Neural progenitor cell (in vitro differentiated cells): Measurements from ENCODE around the gene ALPK1. TPM values are rescaled to one million over a fixed set of nuclear protein-coding genes. Genes with fewer than 3 reads are reported as not detected.

Source experiments
- DNase-seq: peaks from one replicate; pipeline ENCODE4 v3.0.0-alpha.2; 2016; ENCODE audit warnings: low spot score
- H2AFZ ChIP-seq: fragments of 200-600 bp; sonication (generic); replicated peaks from 2 replicates; pipeline ENCODE4 v1.6.1; 2016; ENCODE audit warnings: antibody characterized with exemption
- H3F3A ChIP-seq: fragments of 200-600 bp; sonication (generic); 2 replicates; pipeline ENCODE4 v1.6.1; 2016; ENCODE audit warnings: antibody characterized with exemption, low read depth
- H3K27ac ChIP-seq: fragments of 200-600 bp; sonication (generic); 2 replicates; pipeline ENCODE4 v1.5.1; 2016; ENCODE audit warnings: mild to moderate bottlenecking
- H3K27me3 ChIP-seq: fragments of 200-600 bp; sonication (generic); 2 replicates; pipeline ENCODE4 v1.6.1; 2016; ENCODE audit warnings: mild to moderate bottlenecking, moderate library complexity
- H3K36me3 ChIP-seq: fragments of 200-600 bp; sonication (generic); 2 replicates; pipeline ENCODE4 v1.5.1; 2016
- H3K4me1 ChIP-seq: fragments of 200-600 bp; sonication (generic); 2 replicates; pipeline ENCODE4 v1.6.1; 2016; ENCODE audit warnings: mixed run types
- H3K4me2 ChIP-seq: fragments of 200-600 bp; sonication (generic); 2 replicates; pipeline ENCODE4 v1.6.1; 2016
- H3K4me3 ChIP-seq: fragments of 200-600 bp; sonication (generic); 2 replicates; pipeline ENCODE4 v1.5.1; 2016
- H3K79me2 ChIP-seq: fragments of 200-600 bp; sonication (generic); 2 replicates; pipeline ENCODE4 v1.6.1; 2016; ENCODE audit warnings: low read depth
- H3K9ac ChIP-seq: fragments of 200-600 bp; sonication (generic); 2 replicates; pipeline ENCODE4 v1.6.1; 2016
- H3K9me3 ChIP-seq: fragments of 200-600 bp; sonication (generic); 2 replicates; pipeline ENCODE4 v1.5.1; 2016; ENCODE audit warnings: low read depth
- H4K20me1 ChIP-seq: fragments of 200-600 bp; sonication (generic); 2 replicates; pipeline ENCODE4 v1.6.1; 2016; ENCODE audit warnings: low read depth
- H3K27ac Mint-ChIP-seq: 3 replicates; pipeline ENCODE4 v1.8.0; 2021; ENCODE audit warnings: mixed read lengths
- H3K27me3 Mint-ChIP-seq: 2 replicates; pipeline ENCODE4 v1.8.0; 2022; ENCODE audit warnings: low read depth, mild to moderate bottlenecking, inconsistent platforms, moderate library complexity, mixed read lengths; ENCODE audit not compliant: insufficient read depth
- H3K36me3 Mint-ChIP-seq: 3 replicates; pipeline ENCODE4 v1.8.0; 2021; ENCODE audit warnings: mixed read lengths
- H3K4me1 Mint-ChIP-seq: 3 replicates; pipeline ENCODE4 v1.8.0; 2021; ENCODE audit warnings: mixed read lengths
- H3K4me3 Mint-ChIP-seq: 3 replicates; pipeline ENCODE4 v1.8.0; 2021; ENCODE audit warnings: mild to moderate bottlenecking, moderate library complexity, mixed read lengths
- H3K9me3 Mint-ChIP-seq: 3 replicates; pipeline ENCODE4 v1.8.0; 2020; ENCODE audit warnings: mixed read lengths
- EZH2 ChIP-seq: fragments of 200-600 bp; sonication (generic); IDR thresholded peaks from 2 replicates; pipeline ENCODE4 v1.6.1; 2017; ENCODE audit warnings: antibody characterized with exemption, mild to moderate bottlenecking, moderate library complexity
- EZH2phosphoT487 ChIP-seq: fragments of 200-600 bp; sonication (generic); IDR thresholded peaks from 2 replicates; pipeline ENCODE4 v1.6.1; 2017; ENCODE audit warnings: antibody characterized with exemption
- total RNA-seq: library from RNA; depleted of rRNA; stranded (reverse); fragments of >200 nt; gene quantifications from 2 replicates; pipeline ENCODE4 v1.2.3, GENCODE V29; 2015; ENCODE audit warnings: low replicate concordance
- TF ChIP-seq, protein P1 (sequence below): fragments of 200-600 bp; sonication (generic); IDR thresholded peaks from 2 replicates; pipeline ENCODE4 v1.5.1; 2017; ENCODE audit warnings: antibody characterized with exemption, mild to moderate bottlenecking

The ALPK1 gene
- total RNA-seq, 1 donor from 2014 or later: 0.41 TPM

DNA sequence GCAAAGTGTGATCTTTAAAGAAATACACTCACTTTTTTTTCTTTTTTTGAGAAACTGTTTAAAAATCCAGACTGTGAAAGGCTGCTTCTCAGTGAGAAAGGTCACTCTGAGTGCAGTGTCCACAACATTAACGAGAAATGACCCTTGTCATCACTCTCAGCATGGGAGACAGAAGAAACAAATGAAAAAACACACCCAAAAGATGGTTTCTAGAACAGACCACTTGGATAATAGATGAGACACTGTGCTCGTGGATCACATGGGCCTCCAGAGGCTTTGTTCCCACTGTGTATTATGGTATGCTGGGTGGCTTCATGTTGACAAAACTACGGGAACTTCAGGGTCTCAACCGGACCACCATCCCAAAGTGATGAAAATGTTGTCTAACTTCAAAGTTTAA, 153.9 kb downstream of the ALPK1 start:
- no peak overlapping the region for H3K4me3 Mint-ChIP-seq
- Histone ChIP-seq H2AFZ (no peak overlapping the region), H3K27ac (no peak overlapping the region), H3F3A (peaks cover 24% of the 10 kb centered on the region), H4K20me1 (no peaks in the 10 kb centered on the region), H3K9me3 (no peaks in the 10 kb centered on the region), H3K27me3 (peaks cover 4% of the 10 kb centered on the region), H3K79me2 (no peaks in the 10 kb centered on the region), H3K36me3 (no peaks in the 10 kb centered on the region), H3K4me1 (peaks cover 65% of the 10 kb centered on the region), H3K4me2 (peak overlapping the region; percentile 31), H3K9ac (no peak overlapping the region), H3K4me3 (no peak overlapping the region)
- peaks cover 13% of the 10 kb centered on the region for H3K27me3 Mint-ChIP-seq
- DNase-seq: no peak
- no peak for TF ChIP-seq EZH2phosphoT487
- TF ChIP-seq, protein P1, sequence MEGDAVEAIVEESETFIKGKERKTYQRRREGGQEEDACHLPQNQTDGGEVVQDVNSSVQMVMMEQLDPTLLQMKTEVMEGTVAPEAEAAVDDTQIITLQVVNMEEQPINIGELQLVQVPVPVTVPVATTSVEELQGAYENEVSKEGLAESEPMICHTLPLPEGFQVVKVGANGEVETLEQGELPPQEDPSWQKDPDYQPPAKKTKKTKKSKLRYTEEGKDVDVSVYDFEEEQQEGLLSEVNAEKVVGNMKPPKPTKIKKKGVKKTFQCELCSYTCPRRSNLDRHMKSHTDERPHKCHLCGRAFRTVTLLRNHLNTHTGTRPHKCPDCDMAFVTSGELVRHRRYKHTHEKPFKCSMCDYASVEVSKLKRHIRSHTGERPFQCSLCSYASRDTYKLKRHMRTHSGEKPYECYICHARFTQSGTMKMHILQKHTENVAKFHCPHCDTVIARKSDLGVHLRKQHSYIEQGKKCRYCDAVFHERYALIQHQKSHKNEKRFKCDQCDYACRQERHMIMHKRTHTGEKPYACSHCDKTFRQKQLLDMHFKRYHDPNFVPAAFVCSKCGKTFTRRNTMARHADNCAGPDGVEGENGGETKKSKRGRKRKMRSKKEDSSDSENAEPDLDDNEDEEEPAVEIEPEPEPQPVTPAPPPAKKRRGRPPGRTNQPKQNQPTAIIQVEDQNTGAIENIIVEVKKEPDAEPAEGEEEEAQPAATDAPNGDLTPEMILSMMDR: no peak
- TF ChIP-seq EZH2: no peak
- no peak overlapping the region for H3K27ac Mint-ChIP-seq
- H3K4me1 Mint-ChIP-seq: peaks cover 26% of the 10 kb centered on the region
- peaks cover 6% of the 10 kb centered on the region for H3K9me3 Mint-ChIP-seq
- H3K36me3 Mint-ChIP-seq: no peaks in the 10 kb centered on the region

DNA sequence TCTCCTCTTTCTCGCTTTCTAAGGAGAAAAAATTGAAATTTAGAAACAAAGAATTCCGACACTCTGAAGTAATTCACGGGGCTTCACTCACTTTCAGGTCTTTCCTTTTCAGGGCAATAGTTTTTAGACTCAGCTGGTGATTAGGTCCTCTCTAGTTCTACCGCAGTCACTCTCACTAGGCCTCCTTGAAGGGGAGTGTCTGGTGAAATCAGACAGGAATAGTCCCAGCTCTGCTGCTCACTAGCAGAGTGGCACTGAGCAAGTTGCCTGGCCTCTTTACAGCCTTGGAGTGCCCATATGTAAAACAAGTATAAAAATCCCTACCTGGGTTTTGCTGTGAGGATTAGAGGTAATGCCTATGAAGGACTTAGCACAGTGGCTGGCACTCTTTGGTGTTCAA, 154.7 kb downstream of the ALPK1 start:
- no peaks in the 10 kb centered on the region for H3K36me3 Mint-ChIP-seq
- H3K27me3 ChIP-seq: peaks cover 4% of the 10 kb centered on the region
- peak overlapping the region; percentile 31 for H3K4me2 ChIP-seq
- H3K36me3 ChIP-seq: no peaks in the 10 kb centered on the region
- H3K9ac ChIP-seq: no peak overlapping the region
- peak overlapping the region; percentile 14 for H3K27ac Mint-ChIP-seq
- DNase-seq: peak; percentile 24
- H3F3A ChIP-seq: peaks cover 24% of the 10 kb centered on the region
- H3K4me1 Mint-ChIP-seq: peaks cover 26% of the 10 kb centered on the region
- no peaks in the 10 kb centered on the region for H3K9me3 ChIP-seq
- no peak overlapping the region for H3K4me3 ChIP-seq
- peaks cover 17% of the 10 kb centered on the region for H3K27me3 Mint-ChIP-seq
- H3K9me3 Mint-ChIP-seq: peaks cover 3% of the 10 kb centered on the region
- H4K20me1 ChIP-seq: no peaks in the 10 kb centered on the region
- no peaks in the 10 kb centered on the region for H3K79me2 ChIP-seq
- no peak overlapping the region for H3K4me3 Mint-ChIP-seq
- peaks cover 65% of the 10 kb centered on the region for H3K4me1 ChIP-seq
- peak overlapping the region; percentile 61 for H3K27ac ChIP-seq
- H2AFZ ChIP-seq: no peak overlapping the region
- TF ChIP-seq EZH2phosphoT487 (no peak), EZH2 (no peak)
- TF ChIP-seq, protein P1: no peak

DNA sequence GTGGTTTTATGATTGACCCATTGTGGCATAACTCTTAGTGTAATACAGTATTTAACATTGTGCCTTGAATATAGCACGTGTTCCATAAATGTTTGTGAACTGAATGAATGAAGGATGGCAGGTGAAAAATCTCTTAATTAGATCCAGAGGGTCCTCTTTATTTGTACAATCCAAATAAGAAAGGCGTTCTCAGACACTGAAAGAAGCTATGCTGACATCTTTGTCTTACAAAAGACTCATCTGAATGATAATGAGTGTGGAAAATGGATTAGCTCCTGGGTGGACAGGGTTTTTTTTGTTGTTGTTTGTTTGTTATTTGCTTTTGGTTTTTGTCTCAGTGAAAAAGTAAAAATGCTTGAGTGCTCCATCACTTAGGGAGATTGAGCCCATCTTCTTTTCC, 156.2 kb downstream of the ALPK1 start:
- Histone ChIP-seq H3K79me2 (no peaks in the 10 kb centered on the region), H3K9ac (no peak overlapping the region), H3K4me2 (peak overlapping the region; percentile 56), H3K27ac (no peak overlapping the region), H3K36me3 (no peaks in the 10 kb centered on the region), H4K20me1 (no peaks in the 10 kb centered on the region), H3K9me3 (no peaks in the 10 kb centered on the region), H2AFZ (no peak overlapping the region), H3K27me3 (peaks cover 4% of the 10 kb centered on the region), H3K4me1 (peaks cover 60% of the 10 kb centered on the region), H3K4me3 (no peak overlapping the region), H3F3A (peaks cover 24% of the 10 kb centered on the region)
- peaks cover 5% of the 10 kb centered on the region for H3K9me3 Mint-ChIP-seq
- H3K36me3 Mint-ChIP-seq: no peaks in the 10 kb centered on the region
- H3K4me3 Mint-ChIP-seq: no peak overlapping the region
- H3K27ac Mint-ChIP-seq: no peak overlapping the region
- H3K4me1 Mint-ChIP-seq: peaks cover 20% of the 10 kb centered on the region
- peak; percentile 56 for DNase-seq
- TF ChIP-seq EZH2phosphoT487 (no peak), EZH2 (no peak)
- TF ChIP-seq, protein P1: no peak
- peaks cover 15% of the 10 kb centered on the region for H3K27me3 Mint-ChIP-seq
